ENCODE data around the gene VPS9D1. TPM values are rescaled to one million over a fixed set of nuclear protein-coding genes. Genes with fewer than 3 reads are reported as not detected.

Gene VPS9D1
- total RNA-seq, 1 donor from 2014 or later: 5.9 TPM

DNA sequence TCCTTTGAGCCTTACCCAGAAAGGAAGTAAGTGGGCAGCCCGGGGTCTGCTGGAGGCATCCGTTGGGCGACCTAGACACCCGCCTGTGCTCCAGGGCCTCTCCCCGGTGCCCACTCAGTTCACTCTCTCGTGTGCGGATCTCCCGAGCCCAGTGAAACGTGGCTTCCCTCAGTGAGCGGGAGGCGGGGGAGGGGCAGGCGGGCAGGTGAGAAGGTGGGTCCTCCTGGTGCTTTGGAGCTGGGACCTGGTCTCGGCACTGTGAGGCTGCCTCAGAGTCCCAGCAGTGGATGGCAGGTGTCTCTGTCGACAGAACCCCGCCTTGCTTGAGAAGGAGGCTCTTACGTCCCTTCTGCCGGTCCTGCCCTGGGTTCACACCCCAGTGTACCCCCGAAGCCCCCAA, 8.6 kb upstream of the VPS9D1 start:
- no peaks in the 10 kb centered on the region for H3K27me3 Mint-ChIP-seq (ENCODE audit: insufficient read depth)
- no peak overlapping the region for H3K4me3 Mint-ChIP-seq
- H3K27ac Mint-ChIP-seq: no peak overlapping the region
- H3K36me3 Mint-ChIP-seq (ENCODE audit: low read depth): peaks cover 28% of the 10 kb centered on the region
- no peaks in the 10 kb centered on the region for H3K9me3 Mint-ChIP-seq
- no peak for DNase-seq (ENCODE audit: low spot score)
- peaks cover 16% of the 10 kb centered on the region for H3K4me1 Mint-ChIP-seq (ENCODE audit: low read depth)
- intact Hi-C loops (cut with micrococcal nuclease): loop anchor here (10.0 kb wide), 1 partner anchor 484 kb away; no protein-coding TSS in a partner anchor

GRCh38 chr16:89727406-89728120, 6.9 kb upstream of the VPS9D1 start:
- no peak for DNase-seq (ENCODE audit: low spot score)
- Mint-ChIP-seq H3K4me1 (ENCODE audit: low read depth) (peaks cover 29% of the 10 kb centered on the region), H3K36me3 (ENCODE audit: low read depth) (peaks cover 32% of the 10 kb centered on the region), H3K4me3 (no peak overlapping the region), H3K9me3 (no peaks in the 10 kb centered on the region), H3K27ac (no peak overlapping the region), H3K27me3 (ENCODE audit: insufficient read depth) (no peaks in the 10 kb centered on the region)
- intact Hi-C loops (cut with micrococcal nuclease): loop anchor here (10.0 kb wide), 1 partner anchor 483 kb away; no protein-coding TSS in a partner anchor

DNA sequence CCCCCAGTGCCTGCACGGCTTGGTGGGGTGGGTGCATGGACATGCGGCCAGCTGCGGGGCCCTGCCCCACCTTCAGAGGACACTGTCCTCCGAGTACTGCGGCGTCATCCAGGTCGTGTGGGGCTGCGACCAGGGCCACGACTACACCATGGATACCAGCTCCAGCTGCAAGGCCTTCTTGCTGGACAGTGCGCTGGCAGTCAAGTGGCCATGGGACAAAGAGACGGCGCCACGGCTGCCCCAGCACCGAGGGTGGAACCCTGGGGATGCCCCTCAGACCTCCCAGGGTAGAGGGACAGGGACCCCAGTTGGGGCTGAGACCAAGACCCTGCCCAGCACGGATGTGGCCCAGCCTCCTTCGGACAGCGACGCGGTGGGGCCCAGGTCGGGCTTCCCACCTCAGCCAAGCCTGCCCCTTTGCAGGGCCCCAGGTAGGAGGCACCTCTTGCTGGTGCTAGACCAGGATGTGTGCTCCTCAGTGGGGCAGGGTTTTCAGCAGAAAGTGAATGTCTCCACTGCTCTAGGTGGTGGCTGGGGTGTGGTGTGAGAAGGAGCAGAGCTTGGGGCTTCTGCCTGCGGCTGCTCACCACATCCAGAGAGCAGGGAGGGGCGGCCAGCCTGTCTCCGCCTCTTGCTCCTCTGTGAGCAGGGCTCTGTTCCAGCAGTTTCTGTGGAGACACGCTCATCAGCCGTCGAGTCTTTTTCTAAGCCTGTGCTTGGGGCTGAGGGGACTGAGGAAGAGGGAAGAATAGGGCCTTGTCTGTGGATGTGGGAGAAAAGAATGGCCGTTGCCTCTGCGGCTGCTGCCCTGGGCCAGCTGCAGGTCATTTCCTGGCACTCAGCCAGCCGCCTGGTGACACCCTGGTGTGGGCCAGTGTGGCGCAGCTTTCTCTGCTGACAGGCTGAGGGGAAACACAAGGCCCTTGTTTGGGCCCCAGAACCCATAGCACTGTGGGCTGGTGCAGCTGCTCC, 2.9 kb upstream of the VPS9D1 start:
- H3K4me1 Mint-ChIP-seq (ENCODE audit: low read depth): peaks cover 43% of the 10 kb centered on the region
- peak overlapping the region; percentile 95 for H3K27ac Mint-ChIP-seq
- peak overlapping the region; percentile 95 for H3K4me3 Mint-ChIP-seq
- DNase-seq (ENCODE audit: low spot score): peak; percentile 81
- H3K27me3 Mint-ChIP-seq (ENCODE audit: insufficient read depth): no peaks in the 10 kb centered on the region
- no peaks in the 10 kb centered on the region for H3K9me3 Mint-ChIP-seq
- peaks cover 19% of the 10 kb centered on the region for H3K36me3 Mint-ChIP-seq (ENCODE audit: low read depth)
- intact Hi-C loops (cut with micrococcal nuclease): loop anchor here (1.0 to 10.0 kb wide), 7 partner anchors 14 to 479 kb away; partner anchors contain the start of genes CHMP1A, SPATA33 and TUBB3

DNA sequence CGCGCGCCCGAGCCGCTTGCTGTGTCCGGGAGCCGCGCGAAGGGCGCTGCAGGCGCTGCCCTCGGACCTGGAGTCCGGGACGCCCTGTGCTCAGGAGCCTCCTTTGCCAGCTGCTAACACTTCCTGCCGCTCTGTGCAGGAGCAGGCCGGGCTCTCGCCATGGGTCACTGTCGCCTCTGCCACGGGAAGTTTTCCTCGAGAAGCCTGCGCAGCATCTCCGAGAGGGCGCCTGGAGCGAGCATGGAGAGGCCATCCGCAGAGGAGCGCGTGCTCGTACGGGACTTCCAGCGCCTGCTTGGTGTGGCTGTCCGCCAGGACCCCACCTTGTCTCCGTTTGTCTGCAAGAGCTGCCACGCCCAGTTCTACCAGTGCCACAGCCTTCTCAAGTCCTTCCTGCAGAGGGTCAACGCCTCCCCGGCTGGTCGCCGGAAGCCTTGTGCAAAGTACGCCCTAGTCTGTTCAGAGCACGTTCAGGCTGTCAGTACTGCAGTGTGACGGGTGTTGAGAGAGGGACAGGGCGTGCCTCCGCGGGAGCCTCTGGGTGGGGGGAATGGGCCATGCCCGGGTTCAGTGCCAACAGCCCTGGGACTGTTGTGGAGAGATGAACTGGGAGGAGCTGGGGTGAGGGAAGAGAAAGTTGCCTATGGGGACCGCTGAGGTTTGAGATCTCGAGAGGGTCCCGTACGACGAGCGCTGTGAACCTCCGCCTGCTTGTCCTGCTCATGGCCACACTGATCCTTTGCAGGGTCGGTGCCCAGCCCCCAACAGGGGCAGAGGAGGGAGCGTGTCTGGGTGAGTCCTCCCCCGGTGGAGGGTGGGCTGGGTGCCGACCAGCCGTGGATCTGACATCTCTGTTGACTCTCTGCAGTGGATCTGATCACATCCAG, 1.9 kb upstream of the VPS9D1 start:
- Mint-ChIP-seq H3K9me3 (no peaks in the 10 kb centered on the region), H3K27me3 (ENCODE audit: insufficient read depth) (no peaks in the 10 kb centered on the region), H3K4me3 (peak overlapping the region; percentile 95), H3K27ac (peak overlapping the region; percentile 95), H3K4me1 (ENCODE audit: low read depth) (peaks cover 41% of the 10 kb centered on the region), H3K36me3 (ENCODE audit: low read depth) (peaks cover 26% of the 10 kb centered on the region)
- DNase-seq (ENCODE audit: low spot score): peak; percentile 69
- intact Hi-C loops (cut with micrococcal nuclease): loop anchor here (1.0 to 10.0 kb wide), 7 partner anchors 15 to 478 kb away; partner anchors contain the start of genes CHMP1A, SPATA33, SPIRE2 and TUBB3

DNA sequence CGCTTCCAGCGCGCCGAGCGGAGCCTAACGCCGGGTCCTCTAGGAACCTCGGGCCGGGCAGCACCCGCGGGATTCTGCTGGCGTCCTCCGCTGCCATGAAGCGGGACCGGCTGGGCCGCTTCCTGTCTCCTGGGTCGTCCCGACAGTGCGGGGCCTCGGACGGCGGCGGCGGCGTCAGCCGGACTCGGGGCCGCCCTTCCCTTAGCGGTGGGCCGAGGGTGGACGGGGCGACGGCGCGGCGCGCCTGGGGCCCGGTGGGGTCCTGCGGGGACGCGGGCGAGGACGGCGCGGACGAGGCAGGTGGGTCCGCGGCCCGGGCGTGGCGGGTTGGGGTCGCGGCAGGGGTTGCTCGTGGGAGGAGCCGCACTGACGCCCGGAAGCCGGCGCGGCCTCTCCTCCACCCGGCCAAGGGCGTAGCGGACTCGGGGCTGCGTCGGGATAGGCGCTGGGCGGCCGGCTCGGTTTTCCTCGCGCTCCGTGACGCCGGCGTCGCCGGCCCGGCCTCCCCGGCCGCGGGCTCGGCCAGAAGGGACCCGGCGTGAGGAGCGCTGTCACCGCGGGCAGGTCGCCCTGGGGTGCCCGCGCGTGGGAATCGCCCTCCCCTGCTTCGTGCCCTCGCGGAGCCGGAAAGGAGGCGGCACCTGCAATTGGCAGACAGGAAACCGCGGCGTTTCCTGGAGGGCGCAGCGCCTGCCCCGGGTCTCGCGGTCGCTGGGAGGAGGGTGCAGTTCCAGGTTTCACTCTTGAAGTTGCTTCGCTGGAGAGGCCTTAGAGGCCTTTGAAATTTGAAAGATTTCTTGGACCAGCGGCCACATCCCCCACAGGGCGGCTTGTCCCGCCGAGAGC, 1.1 kb upstream of the VPS9D1 start:
- intact Hi-C loops (cut with micrococcal nuclease): loop anchor here (1.0 to 10.0 kb wide), 8 partner anchors 10 to 477 kb away; partner anchors contain the start of genes CHMP1A, FANCA, SPATA33 and SPIRE2
- Mint-ChIP-seq H3K27me3 (ENCODE audit: insufficient read depth) (no peaks in the 10 kb centered on the region), H3K36me3 (ENCODE audit: low read depth) (peaks cover 27% of the 10 kb centered on the region), H3K4me1 (ENCODE audit: low read depth) (peaks cover 32% of the 10 kb centered on the region), H3K9me3 (no peaks in the 10 kb centered on the region), H3K27ac (peak overlapping the region; percentile 34), H3K4me3 (peak overlapping the region; percentile 95)
- DNase-seq (ENCODE audit: low spot score): peak; percentile 78

- H3K27ac Mint-ChIP-seq: peak overlapping the region; percentile 72
- no peaks in the 10 kb centered on the region for H3K27me3 Mint-ChIP-seq (ENCODE audit: insufficient read depth)
- peaks cover 26% of the 10 kb centered on the region for H3K36me3 Mint-ChIP-seq (ENCODE audit: low read depth)
- H3K4me3 Mint-ChIP-seq: peak overlapping the region; percentile 82
- H3K9me3 Mint-ChIP-seq: no peaks in the 10 kb centered on the region
- H3K4me1 Mint-ChIP-seq (ENCODE audit: low read depth): peaks cover 32% of the 10 kb centered on the region
- intact Hi-C loops (cut with micrococcal nuclease): loop anchor here (5.0 to 10.0 kb wide), 2 partner anchors 202 to 476 kb away; partner anchors contain the start of gene TUBB3
- DNase-seq (ENCODE audit: low spot score): no peak
Observed at GRCh38 chr16:89720551-89720812, 216 bp downstream of the VPS9D1 start.

DNA sequence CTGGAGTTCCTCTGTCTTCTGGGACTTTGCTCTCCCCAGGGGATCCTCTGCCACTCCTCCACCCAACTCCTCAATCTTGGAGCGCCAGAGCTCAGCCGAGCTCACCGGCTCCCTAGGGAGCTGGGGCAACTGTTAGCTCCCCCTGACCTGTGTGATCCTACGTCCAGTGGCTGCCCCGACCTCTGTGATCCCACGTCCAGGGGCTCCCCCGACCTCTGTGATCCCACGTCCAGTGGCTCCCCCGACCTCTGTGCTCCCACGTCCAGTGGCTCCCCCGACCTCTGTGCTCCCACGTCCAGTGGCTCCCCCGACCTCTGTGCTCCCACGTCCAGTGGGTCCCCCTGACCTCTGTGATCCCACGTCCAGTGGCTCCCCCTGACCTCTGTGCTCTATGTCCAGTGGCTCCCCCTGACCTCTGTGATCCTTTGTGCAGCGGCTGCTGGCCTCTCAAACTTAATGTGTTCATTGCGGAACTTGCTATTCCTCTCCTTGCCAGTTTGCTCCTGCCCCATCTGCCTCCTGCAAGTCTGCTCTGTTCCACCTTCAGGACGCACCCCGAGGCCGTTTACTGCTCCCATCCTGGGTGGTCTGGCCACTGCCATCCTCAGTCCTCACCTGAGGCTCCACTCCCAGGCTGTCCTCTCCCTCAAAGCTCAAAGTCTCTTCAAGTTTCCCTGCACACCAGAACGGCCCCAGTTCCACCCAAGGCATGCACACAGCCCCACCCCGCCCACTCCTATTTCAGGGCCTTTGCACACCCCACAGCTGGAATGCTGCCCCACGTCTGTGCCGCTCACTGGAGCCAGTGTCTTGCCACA, 2.8 kb downstream of the VPS9D1 start:
- peaks cover 27% of the 10 kb centered on the region for H3K36me3 Mint-ChIP-seq (ENCODE audit: low read depth)
- no peak overlapping the region for H3K27ac Mint-ChIP-seq
- H3K27me3 Mint-ChIP-seq (ENCODE audit: insufficient read depth): no peaks in the 10 kb centered on the region
- no peak overlapping the region for H3K4me3 Mint-ChIP-seq
- DNase-seq (ENCODE audit: low spot score): no peak
- H3K4me1 Mint-ChIP-seq (ENCODE audit: low read depth): peaks cover 22% of the 10 kb centered on the region
- intact Hi-C loops (cut with micrococcal nuclease): no loop called here
- H3K9me3 Mint-ChIP-seq: no peaks in the 10 kb centered on the region

DNA sequence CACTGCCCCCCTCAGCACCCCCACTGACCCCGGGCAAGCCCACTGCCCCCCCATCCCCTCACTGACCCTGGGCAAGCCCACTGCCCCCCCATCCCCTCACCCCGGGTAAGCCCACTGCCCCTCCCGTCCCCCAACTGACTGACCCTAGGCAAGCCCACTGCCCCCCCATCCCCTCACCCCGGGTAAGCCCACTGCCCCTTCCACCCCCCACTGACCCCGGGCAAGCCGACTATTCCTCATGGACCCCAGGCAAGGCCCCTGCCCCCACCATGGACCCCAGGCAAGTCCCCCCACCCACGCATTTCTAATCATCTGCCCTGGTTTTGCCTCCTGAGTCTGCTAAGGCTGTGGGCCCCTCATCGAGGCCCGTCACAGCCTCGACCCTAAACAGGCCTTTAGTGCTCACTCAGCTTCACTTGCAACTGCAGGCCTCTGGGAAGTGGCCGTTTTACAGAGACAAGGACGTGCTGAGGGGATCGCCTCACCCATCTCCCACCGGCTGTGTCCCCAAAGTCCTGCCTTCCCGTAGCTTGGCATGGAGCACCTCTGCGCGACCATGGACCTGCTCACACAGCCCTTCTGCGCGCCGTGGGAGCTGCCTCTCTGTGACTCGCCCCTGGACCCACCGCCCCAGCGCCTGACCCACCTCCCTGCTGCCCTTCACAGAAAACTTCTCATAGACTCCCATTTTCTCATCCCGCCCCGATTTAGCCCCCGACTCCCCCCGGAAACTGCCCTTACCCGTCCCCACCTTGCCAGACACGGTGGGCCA, 3.6 kb downstream of the VPS9D1 start:
- H3K36me3 Mint-ChIP-seq (ENCODE audit: low read depth): peaks cover 23% of the 10 kb centered on the region
- no peak overlapping the region for H3K4me3 Mint-ChIP-seq
- H3K4me1 Mint-ChIP-seq (ENCODE audit: low read depth): peaks cover 17% of the 10 kb centered on the region
- intact Hi-C loops (cut with micrococcal nuclease): no loop called here
- no peak for DNase-seq (ENCODE audit: low spot score)
- H3K27me3 Mint-ChIP-seq (ENCODE audit: insufficient read depth): no peaks in the 10 kb centered on the region
- no peak overlapping the region for H3K27ac Mint-ChIP-seq
- no peaks in the 10 kb centered on the region for H3K9me3 Mint-ChIP-seq

- Mint-ChIP-seq H3K4me3 (no peak overlapping the region), H3K36me3 (ENCODE audit: low read depth) (peaks cover 23% of the 10 kb centered on the region), H3K9me3 (no peaks in the 10 kb centered on the region), H3K27ac (no peak overlapping the region), H3K4me1 (ENCODE audit: low read depth) (peaks cover 17% of the 10 kb centered on the region), H3K27me3 (ENCODE audit: insufficient read depth) (no peaks in the 10 kb centered on the region)
- DNase-seq (ENCODE audit: low spot score): no peak
- intact Hi-C loops (cut with micrococcal nuclease): no loop called here
Observed at GRCh38 chr16:89716493-89716892, 4.2 kb downstream of the VPS9D1 start.

- H3K4me3 Mint-ChIP-seq: peak overlapping the region; percentile 81
- DNase-seq (ENCODE audit: low spot score): no peak
- no peaks in the 10 kb centered on the region for H3K27me3 Mint-ChIP-seq (ENCODE audit: insufficient read depth)
- H3K36me3 Mint-ChIP-seq (ENCODE audit: low read depth): peaks cover 12% of the 10 kb centered on the region
- no peaks in the 10 kb centered on the region for H3K4me1 Mint-ChIP-seq (ENCODE audit: low read depth)
- H3K27ac Mint-ChIP-seq: no peak overlapping the region
- no peaks in the 10 kb centered on the region for H3K9me3 Mint-ChIP-seq
- intact Hi-C loops (cut with micrococcal nuclease): no loop called here
Observed at GRCh38 chr16:89712274-89712781, 8.4 kb downstream of the VPS9D1 start.

All from activated T-helper 1 cell treated with anti-CD3 and anti-CD28 coated beads, Interleukin-12 subunit alpha, Interleukin-12 subunit beta, Interleukin-2, Interleukin-4 antibody, amounts not matched to agents 30 ng/mL and 10 ng/mL and 1 ng/mL, durations not matched to agents 14 hours and 24 hours and 36 hours (primary cell).